Glutamatergic neuron (in vitro differentiated cells): ENCODE data around the gene LPCAT3. TPM values are rescaled to one million over a fixed set of nuclear protein-coding genes. Genes with fewer than 3 reads are reported as not detected.
"Not testable (repeated sequence)": the region's sequence is repeated elsewhere in the genome, so short reads cannot be mapped to it uniquely, and the experiment has no call there.

Experiments used
- DNase-seq: peaks from one replicate; pipeline ENCODE4 v3.0.0; 2022
- H3K27ac Mint-ChIP-seq: one replicate; pipeline ENCODE4 v1.8.0; 2020; ENCODE audit warnings: mild to moderate bottlenecking, mixed read lengths, inconsistent platforms; ENCODE audit not compliant: unreplicated experiment
- H3K27me3 Mint-ChIP-seq: one replicate; pipeline ENCODE4 v1.8.0; 2020; ENCODE audit warnings: mild to moderate bottlenecking, moderate library complexity, mixed read lengths, inconsistent platforms; ENCODE audit not compliant: unreplicated experiment
- H3K36me3 Mint-ChIP-seq: one replicate; pipeline ENCODE4 v1.8.0; 2020; ENCODE audit warnings: mild to moderate bottlenecking, mixed read lengths, inconsistent platforms; ENCODE audit not compliant: unreplicated experiment
- H3K4me1 Mint-ChIP-seq: one replicate; pipeline ENCODE4 v1.8.0; 2020; ENCODE audit warnings: mild to moderate bottlenecking, low read depth, mixed read lengths, inconsistent platforms; ENCODE audit not compliant: unreplicated experiment
- H3K4me3 Mint-ChIP-seq: one replicate; pipeline ENCODE4 v1.8.0; 2020; ENCODE audit warnings: mild to moderate bottlenecking, mixed read lengths, inconsistent platforms; ENCODE audit not compliant: unreplicated experiment
- H3K9me3 Mint-ChIP-seq: one replicate; pipeline ENCODE4 v1.8.0; 2020; ENCODE audit warnings: mild to moderate bottlenecking, moderate library complexity, mixed read lengths, inconsistent platforms; ENCODE audit not compliant: unreplicated experiment
- total RNA-seq: library from RNA; stranded (reverse); fragmentation: NEBNext Ultra II Directional; extraction: Animal tissue kit (Norgen Biotek cat#: 25700); gene quantifications from one replicate; pipeline ENCODE4 v1.2.1, GENCODE V29; 2021; ENCODE audit not compliant: unreplicated experiment
- TF ChIP-seq, protein P1 (sequence below): fragments of 200-600 bp; sonication (generic); IDR thresholded peaks from one replicate; pipeline ENCODE4 v1.5.0; 2021; ENCODE audit not compliant: partially characterized antibody, unreplicated experiment

LPCAT3 gene
- total RNA-seq, 1 donor from 2014 or later, result 53.3 TPM

DNA sequence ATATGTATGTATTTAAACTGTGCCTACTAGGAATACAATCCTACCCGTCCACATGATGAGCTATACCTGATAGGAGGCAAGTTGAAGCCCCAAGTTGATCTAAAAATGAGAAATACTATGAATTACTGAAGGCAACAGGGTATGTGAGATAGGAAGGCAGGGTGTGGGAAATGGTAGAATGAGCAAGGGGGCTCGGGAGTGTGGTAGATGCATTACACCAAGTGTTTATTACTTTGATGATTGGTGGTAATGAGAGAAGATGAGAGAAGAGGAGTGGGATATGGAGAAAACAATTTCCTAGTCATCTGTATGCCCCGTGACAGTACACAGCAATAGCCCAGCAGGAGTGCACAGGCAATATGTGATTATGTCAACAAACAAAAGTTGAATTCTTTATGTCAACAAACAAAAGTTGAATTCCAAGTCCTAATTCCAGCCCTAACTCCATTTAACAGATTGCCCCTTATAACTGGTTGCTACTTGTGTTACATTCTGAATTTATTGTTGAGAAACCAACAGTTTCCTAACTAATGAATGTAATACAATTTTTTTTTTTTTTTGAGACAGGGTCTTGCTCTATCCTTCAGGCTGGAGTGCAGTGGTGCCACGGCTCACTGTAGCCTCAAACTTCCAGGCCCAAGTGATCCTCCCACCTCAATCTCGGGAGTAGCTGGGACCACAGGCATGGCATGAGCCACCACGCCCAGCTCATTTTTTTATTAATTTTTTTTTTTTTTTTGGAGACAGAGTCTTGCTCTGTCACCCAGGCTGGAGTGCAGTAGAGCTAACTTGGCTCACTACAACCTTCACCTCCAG lies 2.5 kb downstream of the LPCAT3 start:
- peaks cover 2% of the 10 kb centered on the region for H3K9me3 Mint-ChIP-seq
- H3K27me3 Mint-ChIP-seq, result peaks cover 8% of the 10 kb centered on the region
- H3K4me3 Mint-ChIP-seq, result peak overlapping the region; percentile 12
- H3K27ac Mint-ChIP-seq, result no peak overlapping the region
- TF ChIP-seq, protein P1, sequence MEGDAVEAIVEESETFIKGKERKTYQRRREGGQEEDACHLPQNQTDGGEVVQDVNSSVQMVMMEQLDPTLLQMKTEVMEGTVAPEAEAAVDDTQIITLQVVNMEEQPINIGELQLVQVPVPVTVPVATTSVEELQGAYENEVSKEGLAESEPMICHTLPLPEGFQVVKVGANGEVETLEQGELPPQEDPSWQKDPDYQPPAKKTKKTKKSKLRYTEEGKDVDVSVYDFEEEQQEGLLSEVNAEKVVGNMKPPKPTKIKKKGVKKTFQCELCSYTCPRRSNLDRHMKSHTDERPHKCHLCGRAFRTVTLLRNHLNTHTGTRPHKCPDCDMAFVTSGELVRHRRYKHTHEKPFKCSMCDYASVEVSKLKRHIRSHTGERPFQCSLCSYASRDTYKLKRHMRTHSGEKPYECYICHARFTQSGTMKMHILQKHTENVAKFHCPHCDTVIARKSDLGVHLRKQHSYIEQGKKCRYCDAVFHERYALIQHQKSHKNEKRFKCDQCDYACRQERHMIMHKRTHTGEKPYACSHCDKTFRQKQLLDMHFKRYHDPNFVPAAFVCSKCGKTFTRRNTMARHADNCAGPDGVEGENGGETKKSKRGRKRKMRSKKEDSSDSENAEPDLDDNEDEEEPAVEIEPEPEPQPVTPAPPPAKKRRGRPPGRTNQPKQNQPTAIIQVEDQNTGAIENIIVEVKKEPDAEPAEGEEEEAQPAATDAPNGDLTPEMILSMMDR, result no peak
- peaks cover 17% of the 10 kb centered on the region for H3K4me1 Mint-ChIP-seq
- no peak for DNase-seq
- H3K36me3 Mint-ChIP-seq, result peaks cover 5% of the 10 kb centered on the region

DNA sequence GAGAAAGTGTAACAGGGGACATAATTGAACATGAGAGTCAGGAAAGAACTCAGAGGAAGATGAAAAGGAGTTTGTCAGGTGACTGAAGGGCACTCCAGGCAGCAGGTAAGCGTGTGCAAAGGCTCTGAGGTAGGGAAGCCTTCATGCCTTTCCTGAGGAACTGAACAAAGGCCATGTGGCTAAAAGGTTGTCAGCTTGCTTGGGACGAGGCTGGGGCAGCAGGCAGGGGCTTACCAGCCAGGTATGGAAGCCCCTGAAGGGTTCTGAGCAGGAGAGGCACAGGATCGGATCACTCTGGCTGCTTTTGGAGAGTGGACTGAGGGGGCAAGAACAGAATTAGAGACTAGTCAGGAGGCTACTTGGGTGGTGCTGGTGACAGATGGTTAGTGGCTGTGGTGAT lies 5.2 kb downstream of the LPCAT3 start:
- peaks cover 12% of the 10 kb centered on the region for H3K4me1 Mint-ChIP-seq
- H3K27me3 Mint-ChIP-seq, result peaks cover 9% of the 10 kb centered on the region
- no peak overlapping the region for H3K4me3 Mint-ChIP-seq
- peak overlapping the region; percentile 48 for H3K27ac Mint-ChIP-seq
- TF ChIP-seq, protein P1, result no peak
- peaks cover 5% of the 10 kb centered on the region for H3K36me3 Mint-ChIP-seq
- H3K9me3 Mint-ChIP-seq, result no peaks in the 10 kb centered on the region
- no peak for DNase-seq

DNA sequence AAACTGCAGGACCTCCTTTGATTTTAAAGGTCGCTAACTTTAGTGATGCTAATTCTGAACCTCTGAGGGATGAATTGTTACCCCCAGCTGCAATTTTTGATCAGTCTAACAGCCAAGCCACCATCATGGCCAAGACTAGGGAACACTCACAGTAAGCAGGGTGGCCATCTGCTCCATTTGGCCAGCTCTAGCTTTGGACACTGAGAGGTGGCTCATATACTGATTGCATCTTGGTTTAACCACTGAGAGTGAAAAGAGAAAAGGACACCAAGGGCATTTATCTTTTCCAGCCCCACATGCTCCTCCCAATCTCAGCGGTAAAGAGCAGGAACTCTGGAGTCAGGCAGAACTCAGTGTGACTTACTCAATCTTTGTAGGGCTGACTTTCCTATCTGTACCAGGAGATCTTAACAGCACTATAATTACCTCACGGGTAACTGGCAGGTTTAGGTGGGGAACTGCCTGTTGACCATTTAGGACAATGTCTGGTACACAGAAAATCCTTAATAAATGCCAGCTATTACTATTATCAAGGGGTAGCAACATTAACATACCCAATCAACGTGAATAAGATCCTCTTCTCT lies 6.2 kb downstream of the LPCAT3 start:
- no peak overlapping the region for H3K27ac Mint-ChIP-seq
- H3K4me1 Mint-ChIP-seq, result peaks cover 8% of the 10 kb centered on the region
- no peaks in the 10 kb centered on the region for H3K9me3 Mint-ChIP-seq
- DNase-seq, result no peak
- peaks cover 3% of the 10 kb centered on the region for H3K27me3 Mint-ChIP-seq
- TF ChIP-seq, protein P1, result no peak
- H3K36me3 Mint-ChIP-seq, result peaks cover 5% of the 10 kb centered on the region
- H3K4me3 Mint-ChIP-seq, result no peak overlapping the region

DNA sequence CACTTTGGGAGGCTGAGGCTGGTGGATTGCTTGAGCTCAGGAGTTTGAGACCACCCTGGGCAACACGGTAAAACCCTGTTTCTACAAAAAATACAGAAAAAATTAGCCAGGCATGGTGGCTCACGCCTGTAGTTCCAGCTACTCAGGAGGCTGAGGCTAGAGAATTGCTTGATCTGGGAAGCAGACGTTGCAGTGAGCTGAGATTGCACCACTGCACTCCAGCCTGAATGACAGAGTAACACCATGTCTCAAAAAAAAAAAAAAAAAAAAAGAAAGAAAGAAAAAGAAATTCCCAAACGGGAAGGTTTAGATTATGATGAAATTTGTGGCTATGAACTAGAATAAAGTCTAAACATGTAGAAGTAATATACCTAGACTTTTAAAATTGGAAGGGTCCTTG lies 6.9 kb downstream of the LPCAT3 start:
- H3K36me3 Mint-ChIP-seq, DNase-seq, H3K4me1 Mint-ChIP-seq, H3K9me3 Mint-ChIP-seq, H3K4me3 Mint-ChIP-seq, H3K27ac Mint-ChIP-seq, H3K27me3 Mint-ChIP-seq: not testable (repeated sequence)

DNA sequence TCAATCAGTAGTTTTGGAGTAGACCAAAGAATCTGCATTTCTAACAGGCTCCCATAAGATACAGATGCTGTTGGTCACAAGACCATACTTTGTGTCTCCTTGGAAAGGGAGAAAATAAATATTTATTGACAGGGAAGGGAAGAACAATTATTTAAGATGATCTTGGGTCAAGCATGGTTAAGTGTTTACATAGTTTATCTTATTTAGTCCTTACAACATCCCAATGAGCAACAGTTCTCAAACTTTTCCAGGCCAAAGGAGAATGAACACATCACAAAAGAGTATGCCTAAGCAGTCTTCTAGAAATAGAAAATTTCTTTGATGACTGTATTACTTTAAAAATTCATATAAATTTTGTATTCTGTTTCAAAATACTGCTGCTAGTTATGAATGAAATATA lies 8.8 kb downstream of the LPCAT3 start:
- H3K9me3 Mint-ChIP-seq, result no peaks in the 10 kb centered on the region
- no peak overlapping the region for H3K27ac Mint-ChIP-seq
- no peak for DNase-seq
- H3K27me3 Mint-ChIP-seq, result peaks cover 3% of the 10 kb centered on the region
- H3K4me3 Mint-ChIP-seq, result no peak overlapping the region
- H3K4me1 Mint-ChIP-seq, result peaks cover 6% of the 10 kb centered on the region
- TF ChIP-seq, protein P1, result no peak
- H3K36me3 Mint-ChIP-seq, result peaks cover 5% of the 10 kb centered on the region
